Mucosa of descending colon (tissue), 3 donors: ENCODE results near the gene SIAH1. TPM values are rescaled to one million over a fixed set of nuclear protein-coding genes. Genes with fewer than 3 reads are reported as not detected.

Experiments
- ATAC-seq: fragments of 200-7000 bp; cut with Tn5 transposase; one replicate; pipeline ENCODE4 v1.9.1; 2020; ENCODE audit warnings: mild to moderate bottlenecking, moderate library complexity
- DNase-seq, 3 donors: peaks; one replicate each; pipeline ENCODE4 v3.0.0-alpha.2; 2020
- H3K36me3 ChIP-seq: fragments of 200-600 bp; one replicate; pipeline ENCODE4 v1.8.0; 2021; ENCODE audit warnings: low read depth, mild to moderate bottlenecking
- H3K4me1 ChIP-seq: fragments of 200-600 bp; one replicate; pipeline ENCODE4 v1.8.0; 2021; ENCODE audit warnings: low read depth, mild to moderate bottlenecking
- H3K4me3 ChIP-seq: fragments of 200-600 bp; one replicate; pipeline ENCODE4 v1.8.0; 2021; ENCODE audit warnings: mild to moderate bottlenecking
- H3K9me3 ChIP-seq: fragments of 200-600 bp; one replicate; pipeline ENCODE4 v1.8.0; 2021; ENCODE audit warnings: mild to moderate bottlenecking
- intact Hi-C, 2 donors: fragments of 100-400 bp; cut with DNase I in 1 of 2; cut with micrococcal nuclease in 1 of 2; formaldehyde crosslinking; loops; one replicate each; pipeline versions ENCODE4 v1.11.0 to v1.11.1; 2022; cut with DNase I, micrococcal nuclease
- total RNA-seq, 3 donors: library from RNA; stranded (reverse); fragmentation: NEBNext Ultra II Directional in 2 of 3; extraction: Animal tissue kit (Norgen Biotek cat#: 25700) in 2 of 3; gene quantifications; one replicate each; pipeline versions ENCODE4 v1.2.1 to v1.2.4, GENCODE V29; 2021 to 2023
- TF ChIP-seq, protein P1 (sequence below): fragments of 200-600 bp; IDR thresholded peaks from one replicate; pipeline ENCODE4 v1.8.0; 2022; ENCODE audit warnings: antibody characterized with exemption, mild to moderate bottlenecking
- donor health status: DM: no; HTN: no; CAD: no; lungs with moderate emphysema.
- donor health status: DM: no; HTN: no; CAD: no.
- donor health status: DM: no; HTN: yes; CAD: no.

SIAH1 gene
- total RNA-seq, 3 donors from 2014 or later: 26.8 to 36.2 (median 27.1) TPM

DNA sequence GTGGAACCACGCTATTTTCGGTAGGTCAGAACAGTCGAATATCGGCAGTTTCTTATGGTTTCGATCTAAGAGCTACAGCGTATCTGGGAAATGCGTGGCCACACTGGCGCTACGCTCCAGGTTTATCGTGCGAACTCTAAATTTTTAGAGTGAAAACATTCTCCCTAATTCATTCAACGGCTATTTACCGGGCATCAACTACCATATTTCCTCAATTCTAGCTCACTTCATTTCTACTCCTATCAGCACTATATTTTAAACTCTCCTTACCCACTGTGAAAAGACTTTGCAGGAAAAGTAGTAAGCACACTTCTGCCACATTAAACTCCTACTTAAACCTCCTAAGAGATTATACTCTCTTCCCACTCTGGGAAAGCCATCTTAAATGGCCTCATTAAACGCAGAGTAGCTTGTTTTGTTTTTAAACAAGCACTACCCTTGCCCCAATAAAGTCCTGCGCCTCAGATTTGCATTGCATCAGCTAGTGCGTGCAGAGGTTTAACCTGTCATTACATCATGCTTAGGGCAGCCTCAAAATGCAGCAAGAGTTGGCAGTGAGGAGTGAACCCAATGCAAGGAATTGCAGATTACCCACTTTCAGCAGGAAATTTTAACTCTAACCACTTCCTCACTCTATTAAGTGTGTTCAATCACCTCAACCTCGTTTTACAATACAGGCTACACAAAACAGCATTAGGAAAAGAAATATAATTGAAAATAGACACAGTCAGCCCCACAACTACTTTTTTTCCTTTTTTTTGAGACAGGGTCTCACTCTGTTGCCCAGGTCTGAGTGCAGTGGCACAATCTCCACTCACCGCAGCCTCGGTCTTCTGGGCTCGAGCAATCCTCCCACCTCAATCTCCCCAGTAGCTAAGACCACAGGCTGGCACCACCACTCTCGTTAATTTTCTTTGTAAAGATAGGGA is 18.8 kb downstream of the SIAH1 start:
- DNase-seq (peak in 1 of 3 donors; percentile 50), ATAC-seq (peak; percentile 63)
- H3K4me3 ChIP-seq: peak overlapping the region; percentile 16
- TF ChIP-seq, protein P1, sequence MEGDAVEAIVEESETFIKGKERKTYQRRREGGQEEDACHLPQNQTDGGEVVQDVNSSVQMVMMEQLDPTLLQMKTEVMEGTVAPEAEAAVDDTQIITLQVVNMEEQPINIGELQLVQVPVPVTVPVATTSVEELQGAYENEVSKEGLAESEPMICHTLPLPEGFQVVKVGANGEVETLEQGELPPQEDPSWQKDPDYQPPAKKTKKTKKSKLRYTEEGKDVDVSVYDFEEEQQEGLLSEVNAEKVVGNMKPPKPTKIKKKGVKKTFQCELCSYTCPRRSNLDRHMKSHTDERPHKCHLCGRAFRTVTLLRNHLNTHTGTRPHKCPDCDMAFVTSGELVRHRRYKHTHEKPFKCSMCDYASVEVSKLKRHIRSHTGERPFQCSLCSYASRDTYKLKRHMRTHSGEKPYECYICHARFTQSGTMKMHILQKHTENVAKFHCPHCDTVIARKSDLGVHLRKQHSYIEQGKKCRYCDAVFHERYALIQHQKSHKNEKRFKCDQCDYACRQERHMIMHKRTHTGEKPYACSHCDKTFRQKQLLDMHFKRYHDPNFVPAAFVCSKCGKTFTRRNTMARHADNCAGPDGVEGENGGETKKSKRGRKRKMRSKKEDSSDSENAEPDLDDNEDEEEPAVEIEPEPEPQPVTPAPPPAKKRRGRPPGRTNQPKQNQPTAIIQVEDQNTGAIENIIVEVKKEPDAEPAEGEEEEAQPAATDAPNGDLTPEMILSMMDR: no peak
- no peaks in the 10 kb centered on the region for H3K36me3 ChIP-seq
- H3K9me3 ChIP-seq: no peaks in the 10 kb centered on the region
- H3K4me1 ChIP-seq: peaks cover 32% of the 10 kb centered on the region
- intact Hi-C loops: no loop called here

DNA sequence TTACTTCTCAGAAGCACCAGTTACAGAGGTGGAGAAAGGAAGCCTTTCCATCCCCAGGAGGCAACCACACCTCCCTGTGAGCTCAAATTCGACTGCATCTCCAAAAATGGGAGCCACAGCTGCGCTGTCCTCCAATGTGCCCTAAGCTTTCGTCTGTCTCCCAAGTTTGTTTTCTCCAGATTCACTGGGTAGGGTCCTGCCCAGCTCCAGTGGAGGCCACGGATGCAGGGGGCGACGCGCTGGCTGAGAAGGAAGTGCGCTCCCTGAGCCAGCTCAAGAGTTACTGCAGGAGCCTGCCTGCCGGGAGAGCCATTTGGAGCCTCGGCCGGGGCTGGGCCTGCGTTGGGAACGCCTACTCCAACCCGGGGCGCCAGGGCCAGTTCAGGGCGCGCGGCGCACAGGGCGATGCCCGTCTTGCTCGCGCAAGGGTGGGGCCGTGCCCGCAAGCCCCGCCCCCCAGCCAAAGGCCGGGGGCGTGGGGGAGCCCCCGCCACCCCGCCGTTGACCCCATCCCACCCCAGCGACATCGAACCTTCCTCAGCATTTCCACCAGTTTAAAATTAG is 19.5 kb downstream of the SIAH1 start:
- Histone ChIP-seq H3K4me1 (peaks cover 32% of the 10 kb centered on the region), H3K9me3 (no peaks in the 10 kb centered on the region), H3K36me3 (no peaks in the 10 kb centered on the region), H3K4me3 (peak overlapping the region; percentile 16)
- peak; percentile 95 for DNase-seq
- intact Hi-C loops: no loop called here
- ATAC-seq: peak; percentile 99
- TF ChIP-seq, protein P1: no peak

DNA sequence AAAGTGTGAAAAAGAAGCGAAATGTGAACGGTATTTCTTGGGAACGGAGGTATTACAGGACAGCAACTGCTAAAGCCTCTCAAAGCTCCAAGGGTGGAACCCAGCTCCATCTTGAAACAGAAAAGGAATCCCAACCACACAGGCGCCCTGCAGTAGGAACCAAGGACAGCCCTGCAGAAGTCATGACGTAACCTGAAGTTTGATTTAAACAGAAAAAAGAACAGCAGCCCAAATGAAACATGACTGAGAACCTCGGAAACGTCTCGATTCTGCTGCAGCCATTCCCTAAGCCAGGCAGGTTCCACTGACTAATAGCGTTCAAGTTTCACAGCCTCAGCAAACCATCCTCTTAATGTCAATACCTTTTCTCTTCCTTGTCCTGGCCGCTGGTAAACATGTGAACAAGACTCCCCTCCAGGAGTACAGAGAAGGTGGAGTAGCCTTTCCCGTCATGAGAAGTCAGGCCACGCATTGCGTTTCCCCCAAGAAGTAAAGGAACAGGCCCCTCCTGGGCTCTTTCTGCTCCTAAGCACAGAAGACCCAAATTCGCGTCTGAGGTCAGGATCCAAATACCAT is 20.1 kb downstream of the SIAH1 start:
- no peaks in the 10 kb centered on the region for H3K9me3 ChIP-seq
- intact Hi-C loops: no loop called here
- H3K36me3 ChIP-seq: no peaks in the 10 kb centered on the region
- TF ChIP-seq, protein P1: no peak
- peaks cover 32% of the 10 kb centered on the region for H3K4me1 ChIP-seq
- ATAC-seq (peak; percentile 62), DNase-seq (peak in 1 of 3 donors; percentile 13)
- no peak overlapping the region for H3K4me3 ChIP-seq

DNA sequence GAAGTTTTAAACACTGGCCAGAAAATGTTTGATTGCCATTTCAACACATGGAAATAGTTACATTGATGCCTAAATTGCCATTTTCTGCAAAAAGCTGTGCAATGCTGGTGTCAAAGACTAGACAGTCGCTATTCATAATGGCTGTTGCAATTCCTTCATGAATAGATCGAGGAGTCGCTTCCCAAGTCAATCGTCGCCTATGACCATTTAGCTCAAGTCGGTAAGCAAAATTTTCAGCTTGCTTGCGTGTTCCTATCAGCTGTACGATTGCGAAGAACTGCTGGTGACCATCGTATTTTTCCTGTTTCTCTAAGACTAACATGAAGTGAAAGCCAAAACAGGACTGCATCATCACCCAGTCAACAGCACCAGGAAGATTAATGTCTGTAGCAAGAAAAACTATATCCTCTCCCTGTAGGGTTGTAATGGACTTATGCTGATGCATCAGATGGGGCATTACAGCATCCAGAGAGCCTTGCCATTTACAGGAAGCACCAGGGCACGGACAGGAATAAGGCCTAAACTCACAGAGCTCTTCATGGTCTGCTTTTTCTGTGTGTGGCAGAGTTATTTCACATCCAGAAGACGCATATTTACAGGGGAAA is 23.6 kb downstream of the SIAH1 start:
- ATAC-seq (no peak), DNase-seq (no peak)
- no peaks in the 10 kb centered on the region for H3K36me3 ChIP-seq
- H3K9me3 ChIP-seq: no peaks in the 10 kb centered on the region
- intact Hi-C loops: no loop called here
- TF ChIP-seq, protein P1: no peak
- peaks cover 19% of the 10 kb centered on the region for H3K4me1 ChIP-seq
- no peak overlapping the region for H3K4me3 ChIP-seq

DNA sequence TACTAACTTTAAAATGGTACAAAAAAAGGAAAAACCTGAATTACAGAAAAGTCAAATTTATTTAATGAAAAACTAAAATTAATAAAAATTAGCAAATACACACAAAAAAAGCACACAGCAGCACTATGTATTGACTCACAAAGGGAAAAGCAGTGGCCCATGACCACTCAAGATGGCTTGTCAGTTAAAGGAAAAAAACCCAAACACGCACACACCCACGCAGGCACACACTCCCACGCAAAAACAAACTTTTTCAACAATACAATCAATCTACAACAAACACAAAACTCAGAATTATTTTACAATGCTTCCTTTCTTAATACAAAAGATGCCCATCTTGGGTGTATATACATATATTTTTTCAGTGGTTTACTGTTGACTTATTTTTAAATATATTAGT is 24.2 kb downstream of the SIAH1 start:
- Histone ChIP-seq H3K9me3 (no peaks in the 10 kb centered on the region), H3K4me3 (no peak overlapping the region), H3K4me1 (peaks cover 16% of the 10 kb centered on the region), H3K36me3 (no peaks in the 10 kb centered on the region)
- no peak for ATAC-seq
- no peak for DNase-seq
- TF ChIP-seq, protein P1: no peak
- intact Hi-C loops: no loop called here
